ENCODE results near the gene MRPL30.
A peak's percentile ranks its signal among the peaks of the same experiment; 100 is the strongest.
"Not testable (repeated sequence)": the region's sequence is repeated elsewhere in the genome, so short reads cannot be mapped to it uniquely, and the experiment has no call there.

Gene MRPL30

GRCh38 chr2:99180755-99181623, at the start of gene MRPL30, which contains the start of gene MITD1:
Gene MRPL30, plus strand, starts transcription at chr2:99181184. Its CDS starts 5,020 bp downstream, at chr2:99186204.
Gene MITD1, minus strand, starts transcription at chr2:99181058. Its CDS starts 77 bp downstream, at chr2:99180981.
- DNase-seq: peak; percentile 100

- not testable (repeated sequence) for DNase-seq
Observed at GRCh38 chr2:99135044-99135556, 45.9 kb upstream of the MRPL30 start.

GRCh38 chr2:99139003-99139402, 42.0 kb upstream of the MRPL30 start:
- DNase-seq: peak; percentile 51

GRCh38 chr2:99140056-99140859, 40.7 kb upstream of the MRPL30 start:
- DNase-seq: no peak

GRCh38 chr2:99140860-99141109, 40.2 kb upstream of the MRPL30 start:
- no peak for DNase-seq

GRCh38 chr2:99141110-99142108, 39.6 kb upstream of the MRPL30 start, which contains the start of gene C2orf15:
Gene C2orf15, plus strand, starts transcription at chr2:99141707. Its CDS starts 8,852 bp downstream, at chr2:99150559.
- DNase-seq: peak; percentile 100

- DNase-seq: no peak
Observed at GRCh38 chr2:99150706-99151105, 30.3 kb upstream of the MRPL30 start.

GRCh38 chr2:99152199-99152895, 28.6 kb upstream of the MRPL30 start:
- no peak for DNase-seq

GRCh38 chr2:99153921-99154604, 26.9 kb upstream of the MRPL30 start:
- peak; percentile 63 for DNase-seq

- DNase-seq: peak; percentile 100
Observed at GRCh38 chr2:99154643-99155536, 26.1 kb upstream of the MRPL30 start, which contains the start of the genes LIPT1 and TSGA10. Gene LIPT1, plus strand, starts transcription at chr2:99154967. Its CDS starts 6,991 bp downstream, at chr2:99161958. Gene TSGA10, minus strand, starts transcription at chr2:99154942. Its CDS starts 45,503 bp downstream, at chr2:99109439.

- no peak for DNase-seq
Observed at GRCh38 chr2:99156891-99157290, 24.1 kb upstream of the MRPL30 start.

GRCh38 chr2:99158599-99158998, 22.4 kb upstream of the MRPL30 start:
- DNase-seq: peak; percentile 37

GRCh38 chr2:99159594-99159993, 21.4 kb upstream of the MRPL30 start:
- DNase-seq: no peak

- DNase-seq: no peak
Observed at GRCh38 chr2:99166218-99166617, 14.8 kb upstream of the MRPL30 start.

GRCh38 chr2:99169534-99169933, 11.4 kb upstream of the MRPL30 start:
- DNase-seq: no peak

GRCh38 chr2:99171377-99172140, 9.4 kb upstream of the MRPL30 start:
- DNase-seq: no peak

GRCh38 chr2:99181624-99182000, 628 bp downstream of the MRPL30 start:
- DNase-seq: peak; percentile 80

GRCh38 chr2:99183025-99183424, 2.0 kb downstream of the MRPL30 start:
- DNase-seq: peak; percentile 69

- DNase-seq: no peak
Observed at GRCh38 chr2:99184811-99185210, 3.8 kb downstream of the MRPL30 start.
